ENCODE measurements around the gene FZD10. TPM values are rescaled to one million over a fixed set of nuclear protein-coding genes. Genes with fewer than 3 reads are reported as not detected.

Gene FZD10
- total and polyA plus RNA-seq, 2 of the 4 experiments (the other 2 are of a cell fraction) = not detected

- DNase-seq = no peak
- WGBS, 2 experiments (ENCODE audit: extremely low coverage in 2 of 2, insufficient read length in 1 of 2) = 14% methylated on average over 59 of the region's 71 CpGs; no CpG with 5 or more reads in 1 of the 2 experiments
- no TSS peak for BruUV-seq (replicated peaks)
- Histone ChIP-seq H3K9me1 (ENCODE audit: insufficient read depth, low read length) (no peaks in the 10 kb centered on the region), H2BK15ac (ENCODE audit: low read depth, low read length) (no peak overlapping the region), H3K4me2 (ENCODE audit: low read depth, low read length) (no peak overlapping the region), H2BK120ac (ENCODE audit: low read depth, low read length) (no peak overlapping the region), H3K23ac (ENCODE audit: low read depth, low read length) (no peak overlapping the region), H2BK20ac (ENCODE audit: low read depth, low read length) (no peak overlapping the region), H3K79me1 (ENCODE audit: low read depth in 1 of 2, low read length in 2 of 2) (no peaks in the 10 kb centered on the region), H4K91ac (ENCODE audit: insufficient read depth, low read depth, low read length) (no peak overlapping the region), H3K27ac (ENCODE audit: insufficient read depth, low read length) (no peak overlapping the region), H3K9me3 (ENCODE audit: control insufficient read depth, insufficient read depth, low read length) (peaks cover 9% of the 10 kb centered on the region; the same call in 1 of the 2 replicates), H4K8ac (ENCODE audit: low read depth in 2 of 2, low read length in 2 of 2) (no peak overlapping the region), H3K4me3 (ENCODE audit: insufficient read depth, low read depth, low read length) (no peak overlapping the region), H3K9ac (ENCODE audit: low read depth, low read length) (no peak overlapping the region), H4K20me1 (ENCODE audit: insufficient read depth, low read length) (no peaks in the 10 kb centered on the region), H3K14ac (replicated peaks; ENCODE audit: low read depth, low read length) (no peak overlapping the region), H4K5ac (ENCODE audit: low read depth, low read length) (no peak overlapping the region), H3K4me1 (ENCODE audit: control insufficient read depth, insufficient read depth, low read length) (no peaks in the 10 kb centered on the region), H2AFZ (replicated peaks; ENCODE audit: low read length, poor library complexity) (peak overlapping the region; percentile 58), H3K18ac (ENCODE audit: low read depth, low read length) (no peak overlapping the region), H2AK5ac (ENCODE audit: low read depth, low read length) (no peak overlapping the region), H3K4ac (ENCODE audit: low read depth, low read length) (no peak overlapping the region), H2AK9ac (replicated peaks; ENCODE audit: low read depth, low read length, poor library complexity) (no peak overlapping the region), H3K56ac (ENCODE audit: extremely low read depth, insufficient read depth, low read length) (no peak overlapping the region), H3K36me3 (ENCODE audit: control insufficient read depth, insufficient read depth, low read length) (no peaks in the 10 kb centered on the region), H2BK5ac (ENCODE audit: low read depth, low read length, poor library complexity, severe bottlenecking) (no peak overlapping the region), H3K27me3 (ENCODE audit: control insufficient read depth, insufficient read depth, low read length) (no peaks in the 10 kb centered on the region)
- CTCF ChIA-PET = no interaction called here
- no peak for ATAC-seq (ENCODE audit: low read depth)
- dilution Hi-C loops (cut with HindIII; ENCODE audit: low sequenced_read_pairs, unreplicated experiment) (no loop called here), in situ Hi-C loops (cut with MboI; ENCODE audit: low sequenced_read_pairs) (no loop called here), intact Hi-C loops (cut with micrococcal nuclease) (no loop called here)
- TF ChIP-seq CTCF (conservative IDR thresholded peaks at IDR 0.05; ENCODE audit: low read depth, low read length) (no peak), CHD1 (IDR thresholded peaks at IDR 0.05; ENCODE audit: low read depth, low read length) (no peak), USF2 (IDR thresholded peaks at IDR 0.05; ENCODE audit: low read depth, low read length) (no peak), POLR2A (IDR thresholded peaks at IDR 0.05; ENCODE audit: low read depth, low read length) (no peak), RFX5 (IDR thresholded peaks at IDR 0.05; ENCODE audit: low read depth, low read length) (no peak), MAFK (IDR thresholded peaks at IDR 0.05; ENCODE audit: low read depth, low read length) (no peak), FOS (IDR thresholded peaks at IDR 0.05; ENCODE audit: low read depth, low read length) (no peak), NFE2L2 (IDR thresholded peaks at IDR 0.05; ENCODE audit: low read depth, low read length) (no peak), ELK1 (IDR thresholded peaks at IDR 0.05; ENCODE audit: borderline replicate concordance, low read depth, low read length) (no peak), RAD21 (IDR thresholded peaks at IDR 0.05; ENCODE audit: low read length) (no peak)
- POLR2A ChIA-PET (ENCODE audit: unreplicated experiment) = no interaction called here
Observed at GRCh38 chr12:130163461-130164215, 1.4 kb downstream of the FZD10 start.

All from IMR-90 (cell line).